ENCODE measurements around the gene CCSAP. TPM values are rescaled to one million over a fixed set of nuclear protein-coding genes. Genes with fewer than 3 reads are reported as not detected.
"Not testable (repeated sequence)": the region's sequence is repeated elsewhere in the genome, so short reads cannot be mapped to it uniquely, and the experiment has no call there.

Gene CCSAP
- polyA plus RNA-seq, 1 of the 3 experiments (the other 2 are of a cell fraction) = 1.8 TPM

GRCh38 chr1:229293528-229294204, 49.2 kb downstream of the CCSAP start:
- no peaks in the 10 kb centered on the region for H3K27me3 ChIP-seq (ENCODE audit: insufficient read depth)
- ChIA-PET POLR2A (no interaction called here), CTCF (interaction anchor here (1.0 to 1.1 kb wide), 2 partner anchors 15 to 188 kb away, joined by 3 read pairs; no protein-coding TSS in a partner anchor)
- H3K4me3 ChIP-seq (ENCODE audit: low read depth in 2 of 2, low read length in 1 of 2) = no peak overlapping the region
- H3K9ac ChIP-seq = no peak overlapping the region
- no peaks in the 10 kb centered on the region for H3F3A ChIP-seq (replicated peaks; ENCODE audit: insufficient read depth)
- H3K36me3 ChIP-seq (replicated peaks in 1 of 2; ENCODE audit: control insufficient read depth in 1 of 2, insufficient read depth in 2 of 2, low read length in 1 of 2) = peaks cover 34 to 55% of the 10 kb centered on the region in 2 experiments
- no peak overlapping the region for H3K27ac ChIP-seq (ENCODE audit: low read depth in 2 of 2, low read length in 1 of 2)
- WGBS (ENCODE audit: low lambda C conversion rate) = 93% methylated on average over 10 of the region's 10 CpGs
- no peak overlapping the region for H3K4me2 ChIP-seq
- H3K9me2 ChIP-seq = no peaks in the 10 kb centered on the region
- H4K20me1 ChIP-seq (ENCODE audit: insufficient read depth) = no peaks in the 10 kb centered on the region
- H3K4me1 ChIP-seq (ENCODE audit: control insufficient read depth in 1 of 2, insufficient read depth in 2 of 2, low read depth in 1 of 2, low read length in 1 of 2) = peaks cover 0 to 7% of the 10 kb centered on the region in 2 experiments; a peak in 2 of 4 replicates
- no peaks in the 10 kb centered on the region for H3K9me3 ChIP-seq
- H3K79me2 ChIP-seq (ENCODE audit: insufficient read depth) = no peaks in the 10 kb centered on the region; the same call in none of the 2 replicates
- no peak for TF ChIP-seq SMC3 (IDR thresholded peaks at IDR 0.05; ENCODE audit: low read depth, low read length)
- no peak for DNase-seq
- no peak overlapping the region for H2AFZ ChIP-seq (ENCODE audit: low read depth)

DNA sequence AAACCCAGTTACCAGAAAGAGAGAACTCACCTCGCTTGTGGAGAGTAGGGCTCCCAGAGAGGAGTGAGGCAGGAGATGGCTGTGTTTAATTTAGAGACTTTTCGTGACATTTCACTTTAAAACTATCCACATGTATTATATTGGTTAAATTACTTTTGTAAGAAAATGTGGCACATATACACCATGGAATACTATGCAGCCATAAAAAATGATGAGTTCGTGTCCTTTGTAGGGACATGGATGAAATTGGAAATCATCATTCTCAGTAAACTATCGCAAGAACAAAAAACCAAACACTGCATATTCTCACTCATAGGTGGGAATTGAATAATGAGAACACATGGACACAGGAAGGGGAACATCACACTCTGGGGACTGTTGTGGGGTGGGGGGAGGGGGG, 51.2 kb downstream of the CCSAP start:
- H3K4me3 ChIP-seq (ENCODE audit: low read depth in 2 of 2, low read length in 1 of 2); POLR2A ChIA-PET; DNase-seq; H3F3A ChIP-seq (replicated peaks; ENCODE audit: insufficient read depth); H3K9ac ChIP-seq; H3K9me2 ChIP-seq; H2AFZ ChIP-seq (ENCODE audit: low read depth); H3K4me1 ChIP-seq (ENCODE audit: control insufficient read depth in 1 of 2, insufficient read depth in 2 of 2, low read depth in 1 of 2, low read length in 1 of 2); H3K27ac ChIP-seq (ENCODE audit: low read depth in 2 of 2, low read length in 1 of 2); H4K20me1 ChIP-seq (ENCODE audit: insufficient read depth); H3K4me2 ChIP-seq; H3K9me3 ChIP-seq; H3K27me3 ChIP-seq (ENCODE audit: insufficient read depth): not testable (repeated sequence)
- WGBS (ENCODE audit: low lambda C conversion rate) = over 99% methylated on average over 4 of the region's 4 CpGs
- Histone ChIP-seq H3K36me3 (replicated peaks in 1 of 2; ENCODE audit: control insufficient read depth in 1 of 2, insufficient read depth in 2 of 2, low read length in 1 of 2) (peaks cover 21 to 43% of the 10 kb centered on the region in 2 experiments), H3K79me2 (ENCODE audit: insufficient read depth) (peaks cover 10% of the 10 kb centered on the region)
- CTCF ChIA-PET = interaction anchor here (1.3 kb wide), 1 partner anchor 13 kb away, joined by 3 read pairs; no protein-coding TSS in a partner anchor

DNA sequence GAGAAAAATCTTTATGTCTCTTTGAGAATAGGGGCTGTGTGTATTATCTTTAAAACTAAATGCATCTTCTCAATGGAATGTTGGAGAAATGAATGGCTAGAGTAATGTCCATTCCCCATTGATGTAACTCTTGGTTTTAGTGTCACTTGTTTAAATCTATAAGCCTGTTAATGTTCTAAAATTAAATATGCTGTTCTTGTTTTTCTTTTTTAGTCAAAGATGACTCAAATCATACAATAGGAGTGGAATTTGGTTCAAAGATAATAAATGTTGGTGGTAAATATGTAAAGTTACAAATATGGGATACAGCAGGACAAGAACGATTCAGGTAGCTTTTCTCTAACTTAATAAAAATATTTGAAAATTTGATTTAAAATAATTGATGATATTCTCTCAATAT, 54.3 kb downstream of the CCSAP start:
- TF ChIP-seq EZH2phosphoT487 (IDR thresholded peaks at IDR 0.05; ENCODE audit: borderline replicate concordance, low read depth) = no peak
- H3F3A ChIP-seq (replicated peaks; ENCODE audit: insufficient read depth) = no peaks in the 10 kb centered on the region
- no peak overlapping the region for H2AFZ ChIP-seq (ENCODE audit: low read depth)
- H3K4me2 ChIP-seq = no peak overlapping the region
- H3K27me3 ChIP-seq (ENCODE audit: insufficient read depth) = no peaks in the 10 kb centered on the region
- H3K79me2 ChIP-seq (ENCODE audit: insufficient read depth) = peaks cover 39% of the 10 kb centered on the region
- H3K36me3 ChIP-seq (replicated peaks in 1 of 2; ENCODE audit: control insufficient read depth in 1 of 2, insufficient read depth in 2 of 2, low read length in 1 of 2) = peaks cover 31 to 40% of the 10 kb centered on the region in 2 experiments
- H3K4me1 ChIP-seq (ENCODE audit: control insufficient read depth in 1 of 2, insufficient read depth in 2 of 2, low read depth in 1 of 2, low read length in 1 of 2) = peaks cover 0 to 4% of the 10 kb centered on the region in 2 experiments; a peak in 2 of 4 replicates
- no peak overlapping the region for H3K9ac ChIP-seq
- H3K9me2 ChIP-seq = no peaks in the 10 kb centered on the region
- no peak overlapping the region for H3K4me3 ChIP-seq (ENCODE audit: low read depth in 2 of 2, low read length in 1 of 2)
- POLR2A ChIA-PET = no interaction called here
- CTCF ChIA-PET = interaction anchor here (0.7 to 1.8 kb wide), 4 partner anchors 14 to 194 kb away, joined by 3 to 5 read pairs (median 3); partner anchors contain the start of gene RAB4A
- H4K20me1 ChIP-seq (ENCODE audit: insufficient read depth) = peaks cover 3% of the 10 kb centered on the region; the same call in 1 of the 2 replicates
- DNase-seq = no peak
- no peak overlapping the region for H3K27ac ChIP-seq (ENCODE audit: low read depth in 2 of 2, low read length in 1 of 2)
- no peaks in the 10 kb centered on the region for H3K9me3 ChIP-seq
- WGBS (ENCODE audit: low lambda C conversion rate) = 93% methylated on average over 1 of the region's 1 CpG

DNA sequence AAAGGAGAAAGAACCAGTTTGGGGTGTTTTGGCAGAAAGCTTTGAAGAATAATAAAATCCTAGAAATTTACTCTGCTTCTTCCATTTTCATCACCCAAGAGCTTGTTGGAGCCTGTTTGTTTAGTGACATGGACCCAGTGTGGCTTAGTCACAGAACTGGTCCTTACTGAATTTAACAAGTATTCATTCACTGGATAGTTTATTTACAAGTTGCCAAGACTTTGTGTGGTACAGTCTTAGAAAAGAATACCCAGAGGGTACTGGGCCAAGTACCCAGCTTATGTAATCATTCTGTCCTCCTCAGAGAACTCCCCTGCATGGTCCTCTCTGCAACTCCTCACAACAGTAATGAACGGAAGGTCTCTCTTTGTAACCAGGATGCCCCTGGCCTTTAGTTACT, 55.6 kb downstream of the CCSAP start:
- POLR2A ChIA-PET = no interaction called here
- Histone ChIP-seq H3K36me3 (replicated peaks in 1 of 2; ENCODE audit: control insufficient read depth in 1 of 2, insufficient read depth in 2 of 2, low read length in 1 of 2) (peaks cover 35 to 42% of the 10 kb centered on the region in 2 experiments), H3K79me2 (ENCODE audit: insufficient read depth) (peaks cover 52% of the 10 kb centered on the region), H3K9ac (no peak overlapping the region), H3F3A (replicated peaks; ENCODE audit: insufficient read depth) (peaks cover 6% of the 10 kb centered on the region), H3K4me2 (no peak overlapping the region), H4K20me1 (ENCODE audit: insufficient read depth) (peaks cover 3% of the 10 kb centered on the region; the same call in 1 of the 2 replicates), H3K9me2 (no peaks in the 10 kb centered on the region), H3K9me3 (no peaks in the 10 kb centered on the region), H3K4me1 (ENCODE audit: control insufficient read depth in 1 of 2, insufficient read depth in 2 of 2, low read depth in 1 of 2, low read length in 1 of 2) (peaks cover 0 to 4% of the 10 kb centered on the region in 2 experiments; a peak in 2 of 4 replicates), H3K27ac (ENCODE audit: low read depth in 2 of 2, low read length in 1 of 2) (no peak overlapping the region), H2AFZ (ENCODE audit: low read depth) (no peak overlapping the region), H3K4me3 (ENCODE audit: low read depth in 2 of 2, low read length in 1 of 2) (no peak overlapping the region), H3K27me3 (ENCODE audit: insufficient read depth) (no peaks in the 10 kb centered on the region)
- WGBS (ENCODE audit: low lambda C conversion rate) = 95% methylated on average over 1 of the region's 1 CpG
- no peak for DNase-seq
- CTCF ChIA-PET = interaction anchor here (1.7 to 1.8 kb wide), 2 partner anchors 123 to 195 kb away, joined by 3 to 5 read pairs; no protein-coding TSS in a partner anchor
- TF ChIP-seq EP300 (IDR thresholded peaks at IDR 0.05; ENCODE audit: borderline replicate concordance in 1 of 2, low read depth in 1 of 2, low read length in 1 of 2) (no peak), FOSL2 (IDR thresholded peaks at IDR 0.05; ENCODE audit: borderline replicate concordance, low read depth) (no peak), RCOR1 (IDR thresholded peaks at IDR 0.05; ENCODE audit: low read length) (no peak), CHD2 (IDR thresholded peaks at IDR 0.05; ENCODE audit: low read length, partially characterized antibody) (no peak), GATA2 (CRISPR knock-in tag; IDR thresholded peaks at IDR 0.05) (no peak), TCF12 (IDR thresholded peaks at IDR 0.05) (no peak), USF1 (IDR thresholded peaks at IDR 0.05; ENCODE audit: borderline replicate concordance, low read depth) (no peak), MXI1 (IDR thresholded peaks at IDR 0.05; ENCODE audit: low read depth, low read length) (no peak), USF2 (IDR thresholded peaks at IDR 0.05; ENCODE audit: borderline replicate concordance, low read depth, low read length) (no peak), TAF1 (IDR thresholded peaks at IDR 0.05; ENCODE audit: borderline replicate concordance, low read depth, low read length) (no peak), GABPA (IDR thresholded peaks at IDR 0.05; ENCODE audit: low read depth) (no peak)
